ENCODE results near the gene AUTS2. TPM values are rescaled to one million over a fixed set of nuclear protein-coding genes. Genes with fewer than 3 reads are reported as not detected.

The AUTS2 gene
- total and polyA plus RNA-seq, 11 donors: 3.4 to 14.0 (median 7.3) TPM

GRCh38 chr7:69962186-69963065, 364.2 kb downstream of the AUTS2 start:
- H3K27ac ChIP-seq: peak overlapping the region in 8 of 12 donors; percentile 13 to 63 (median 46)
- TF ChIP-seq CTCF (IDR thresholded peaks at IDR 0.05): no peak
- no peak for TF ChIP-seq POLR2A (IDR thresholded peaks at IDR 0.05)
- ATAC-seq: peak; percentile 75 to 89 (median 84)
- no peaks in the 10 kb centered on the region for H3K27me3 ChIP-seq
- peak in 4 of 5 donors; percentile 59 to 75 (median 72) for DNase-seq
- no peaks in the 10 kb centered on the region for H3K9me3 ChIP-seq
- peak overlapping the region in 1 of 12 donors; percentile 6 for H3K4me3 ChIP-seq
- intact Hi-C loops (cut with DNase I): loop anchor here in 2 of 10 donors (10.0 kb wide), 2 partner anchors 62 to 188 kb away; no protein-coding TSS in a partner anchor
- H3K4me1 ChIP-seq: peaks cover 2 to 51% (median 37%) of the 10 kb centered on the region in 12 donors
- no peaks in the 10 kb centered on the region for H3K36me3 ChIP-seq
- 2 to 13% (median 8%) methylated on average over 6 of the region's 6 CpGs for WGBS, 4 donors

GRCh38 chr7:69963393-69963792, 365.1 kb downstream of the AUTS2 start:
- Histone ChIP-seq H3K4me3 (no peak overlapping the region), H3K4me1 (peaks cover 2 to 54% (median 35%) of the 10 kb centered on the region in 12 donors), H3K27me3 (no peaks in the 10 kb centered on the region), H3K9me3 (no peaks in the 10 kb centered on the region), H3K36me3 (no peaks in the 10 kb centered on the region), H3K27ac (no peak overlapping the region)
- DNase-seq: no peak
- TF ChIP-seq POLR2A (IDR thresholded peaks at IDR 0.05) (no peak), CTCF (IDR thresholded peaks at IDR 0.05) (no peak)
- 62 to 80% (median 70%) methylated on average over 2 of the region's 2 CpGs for WGBS, 4 donors
- ATAC-seq: no peak
- intact Hi-C loops (cut with DNase I): loop anchor here in 2 of 10 donors (10.0 kb wide), 2 partner anchors 61 to 189 kb away; no protein-coding TSS in a partner anchor

- H3K36me3 ChIP-seq: no peaks in the 10 kb centered on the region
- ATAC-seq (peak; percentile 84 to 91 (median 88)), DNase-seq (peak; percentile 61 to 72 (median 68))
- no peak for TF ChIP-seq CTCF (IDR thresholded peaks at IDR 0.05)
- H3K4me1 ChIP-seq: peaks cover 2 to 50% (median 28%) of the 10 kb centered on the region in 12 donors
- WGBS, 4 donors: 36 to 42% (median 38%) methylated on average over 8 of the region's 8 CpGs
- intact Hi-C loops (cut with DNase I): loop anchor here in 5 of 10 donors (5.0 to 10.0 kb wide), 4 partner anchors 55 to 192 kb away; no protein-coding TSS in a partner anchor
- no peaks in the 10 kb centered on the region for H3K9me3 ChIP-seq
- H3K4me3 ChIP-seq: peak overlapping the region in 11 of 12 donors; percentile 1 to 54 (median 45)
- H3K27me3 ChIP-seq: no peaks in the 10 kb centered on the region
- peak overlapping the region in 8 of 12 donors; percentile 1 to 65 (median 26) for H3K27ac ChIP-seq
Observed at GRCh38 chr7:69966766-69967591, 368.7 kb downstream of the AUTS2 start.
